ENCODE measurements around the gene GFRA1.

Gene GFRA1

GRCh38 chr10:116098411-116099022 lies 174.5 kb downstream of the GFRA1 start:
- DNase-seq, result no peak

DNA sequence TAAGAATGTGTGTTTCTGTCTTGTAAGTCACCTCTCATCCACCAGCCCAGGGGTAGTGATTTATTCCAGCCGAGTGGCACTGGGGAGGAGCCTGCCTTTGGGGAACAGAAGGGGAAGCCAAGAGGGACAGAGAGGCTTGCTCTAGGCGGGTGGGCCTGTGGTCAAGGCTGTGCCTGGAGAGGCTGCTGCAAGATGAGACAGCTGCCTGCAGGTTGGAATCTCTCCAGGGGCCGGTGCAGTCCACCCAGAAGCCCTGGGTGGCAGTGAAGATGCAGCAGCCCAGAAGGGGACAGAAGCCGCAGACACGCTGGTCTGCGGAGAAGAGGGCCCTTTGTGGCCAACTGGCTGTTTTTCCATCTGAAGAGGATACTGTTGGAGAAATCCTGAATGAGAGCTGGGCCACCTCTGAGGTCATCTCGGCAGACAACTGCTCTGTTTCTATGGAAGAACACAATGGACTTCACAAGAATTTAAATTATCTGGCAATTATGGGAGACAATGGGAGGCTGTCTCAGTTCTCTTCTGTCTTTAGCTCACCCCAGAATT lies 175.7 kb downstream of the GFRA1 start:
- DNase-seq, result no peak

- DNase-seq, result no peak
Observed at GRCh38 chr10:116096526-116096925, 176.5 kb downstream of the GFRA1 start.

- no peak for DNase-seq
Observed at GRCh38 chr10:116094356-116094755, 178.7 kb downstream of the GFRA1 start.

- DNase-seq, result no peak
Observed at GRCh38 chr10:116093031-116093430, 180.0 kb downstream of the GFRA1 start.

DNA sequence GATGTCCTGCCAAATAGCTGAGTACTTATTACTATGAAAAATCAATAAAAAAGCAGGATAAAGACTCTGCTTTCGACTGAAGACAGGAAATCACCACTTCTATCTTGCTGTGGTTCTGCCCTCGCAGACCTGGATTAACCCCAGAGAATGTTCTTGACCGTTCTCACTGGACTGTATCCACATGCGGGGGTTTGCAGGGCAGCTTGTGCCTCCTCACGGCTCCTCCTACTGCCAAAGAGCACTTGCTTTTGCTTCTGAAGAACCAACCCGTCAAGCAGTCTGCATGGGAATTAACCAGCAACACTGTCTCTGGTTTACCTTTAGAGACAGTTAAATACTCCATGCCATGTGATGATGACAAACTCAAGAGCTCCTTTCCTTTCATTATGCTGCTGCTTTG lies 184.0 kb downstream of the GFRA1 start:
- no peak for DNase-seq

- DNase-seq, result no peak
Observed at GRCh38 chr10:116085323-116085722, 187.7 kb downstream of the GFRA1 start.

GRCh38 chr10:116084161-116084560 lies 188.8 kb downstream of the GFRA1 start:
- DNase-seq, result no peak

DNA sequence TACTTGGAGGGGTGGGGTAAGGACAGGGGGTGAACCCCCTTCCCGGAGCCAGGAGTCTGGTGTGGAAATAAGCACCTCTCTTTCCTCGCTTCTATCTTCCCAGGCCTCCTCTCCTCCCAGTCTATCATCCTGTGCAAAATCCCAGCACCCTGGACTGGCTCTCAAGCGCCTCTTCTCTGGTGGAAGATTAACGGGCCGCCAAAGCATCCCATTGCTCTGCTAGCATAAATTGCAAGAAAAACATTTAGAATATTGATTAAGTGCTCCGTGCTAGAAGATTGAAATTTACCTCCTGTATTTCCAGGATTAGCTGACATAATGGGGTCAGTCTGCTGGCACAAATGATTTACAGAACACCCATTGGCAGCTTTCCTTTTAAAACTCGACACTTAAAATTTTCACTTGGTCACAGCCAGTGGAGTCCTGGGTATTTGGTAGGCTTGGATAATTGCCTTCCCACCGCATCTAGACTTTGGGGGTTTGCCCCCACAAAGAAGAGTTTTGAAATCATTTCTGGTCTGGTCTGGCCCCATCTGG lies 189.7 kb downstream of the GFRA1 start:
- no peak for DNase-seq

GRCh38 chr10:116082762-116083161 lies 190.2 kb downstream of the GFRA1 start:
- no peak for DNase-seq

- no peak for DNase-seq
Observed at GRCh38 chr10:116082206-116082605, 190.8 kb downstream of the GFRA1 start.

GRCh38 chr10:116080553-116080952 lies 192.5 kb downstream of the GFRA1 start:
- DNase-seq, result no peak

GRCh38 chr10:116079355-116079754 lies 193.7 kb downstream of the GFRA1 start:
- no peak for DNase-seq

DNA sequence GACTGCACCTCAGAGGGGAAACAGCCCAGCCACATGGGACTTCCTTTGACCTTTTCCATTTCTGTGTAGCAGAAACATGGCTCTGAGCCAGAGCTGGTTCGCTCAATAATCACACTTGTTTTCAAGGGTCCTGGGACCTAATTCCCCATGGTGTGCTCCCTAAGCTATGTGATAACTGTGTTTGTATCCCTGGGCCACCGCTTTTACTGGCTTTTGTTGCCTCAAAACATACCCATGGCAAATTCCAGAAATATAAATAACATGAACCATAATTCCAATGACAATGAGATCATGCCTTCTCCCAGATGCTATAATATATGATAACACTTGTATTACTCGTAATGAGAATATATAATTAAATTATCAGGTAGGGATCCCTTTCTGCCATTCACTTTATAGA lies 196.4 kb downstream of the GFRA1 start:
- DNase-seq, result no peak

GRCh38 chr10:116073510-116073909 lies 199.5 kb downstream of the GFRA1 start:
- DNase-seq, result no peak

- DNase-seq, result no peak
Observed at GRCh38 chr10:116073001-116073400, 200.0 kb downstream of the GFRA1 start.

DNA sequence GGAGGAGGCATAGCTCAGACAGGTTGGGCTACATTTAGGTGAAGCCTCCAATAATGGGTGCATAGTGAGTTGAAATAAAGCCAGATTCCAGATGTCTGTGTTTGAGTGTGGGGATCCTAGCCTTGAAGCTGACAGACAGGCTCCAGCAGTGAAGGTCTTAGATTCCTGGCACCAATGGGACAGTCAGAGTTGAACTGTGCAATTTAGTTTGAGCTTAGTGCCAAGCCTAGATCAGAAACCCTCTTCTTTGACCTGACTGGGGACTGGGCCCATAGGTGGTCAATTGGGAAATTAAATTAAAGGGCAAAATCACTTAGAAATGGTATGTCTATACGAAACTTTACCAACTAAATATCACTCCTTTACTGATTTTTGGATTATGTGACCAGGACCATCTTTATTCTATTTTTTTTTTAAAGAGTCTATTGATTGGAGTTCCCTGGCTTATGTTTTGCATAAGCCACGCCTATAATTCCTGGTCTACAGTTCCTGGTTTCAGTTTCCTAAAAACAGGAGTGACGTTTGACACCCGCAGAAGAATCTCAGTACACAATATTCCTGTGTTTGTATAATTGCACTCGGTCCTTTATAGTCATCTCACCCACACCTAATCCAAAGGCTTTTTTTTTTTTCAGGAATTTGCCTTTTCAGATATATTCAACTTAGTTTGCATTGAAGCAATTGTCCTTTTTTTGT lies 201.4 kb downstream of the GFRA1 start:
- DNase-seq, result no peak

DNA sequence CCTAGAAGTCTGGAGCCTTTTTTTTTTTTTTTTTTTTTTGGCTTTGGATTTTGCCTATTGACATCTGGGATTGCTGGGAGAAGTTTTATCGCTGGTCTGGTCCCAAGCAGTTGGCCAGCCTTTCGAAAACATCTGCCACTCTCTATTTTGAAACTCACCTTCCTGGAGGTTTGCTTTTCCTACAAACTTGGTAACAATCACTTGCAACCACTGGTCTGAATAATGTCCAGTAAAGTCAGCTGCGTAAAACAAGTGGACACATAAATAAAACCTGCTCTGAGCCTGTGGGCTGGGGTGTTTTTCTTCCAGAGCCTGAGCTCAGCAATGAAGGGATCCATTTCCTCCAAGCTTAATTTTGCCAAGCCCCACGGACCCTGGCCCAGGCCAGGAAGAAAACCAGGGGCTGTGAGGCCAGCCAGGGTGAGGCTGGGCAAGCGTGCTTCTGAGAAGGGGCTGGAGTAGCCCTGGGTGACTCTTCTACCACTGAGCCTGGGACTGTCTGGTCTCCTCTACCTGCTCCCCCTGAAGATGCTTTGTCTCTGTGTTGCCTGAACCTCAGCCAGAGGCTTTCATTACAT lies 202.2 kb downstream of the GFRA1 start:
- no peak for DNase-seq

DNA sequence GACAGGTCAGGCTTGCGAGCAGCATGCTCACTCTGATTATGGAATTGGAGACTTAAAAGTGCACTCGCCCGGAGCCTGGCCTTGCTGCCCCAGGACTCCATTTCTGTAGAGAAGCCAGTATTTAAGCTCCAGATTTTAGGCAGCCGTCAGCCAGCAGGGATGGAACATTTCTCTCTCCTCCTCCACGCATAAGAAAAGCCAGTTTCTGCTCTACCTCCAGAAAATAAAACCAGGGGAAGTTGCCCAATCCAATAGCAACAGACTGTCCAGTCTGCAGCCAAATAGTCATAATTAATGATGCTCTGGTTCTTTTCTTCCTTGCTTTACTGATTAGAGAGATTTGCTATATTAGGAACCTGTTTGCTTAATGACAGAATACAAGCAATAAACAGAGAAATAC lies 203.2 kb downstream of the GFRA1 start:
- no peak for DNase-seq

DNA sequence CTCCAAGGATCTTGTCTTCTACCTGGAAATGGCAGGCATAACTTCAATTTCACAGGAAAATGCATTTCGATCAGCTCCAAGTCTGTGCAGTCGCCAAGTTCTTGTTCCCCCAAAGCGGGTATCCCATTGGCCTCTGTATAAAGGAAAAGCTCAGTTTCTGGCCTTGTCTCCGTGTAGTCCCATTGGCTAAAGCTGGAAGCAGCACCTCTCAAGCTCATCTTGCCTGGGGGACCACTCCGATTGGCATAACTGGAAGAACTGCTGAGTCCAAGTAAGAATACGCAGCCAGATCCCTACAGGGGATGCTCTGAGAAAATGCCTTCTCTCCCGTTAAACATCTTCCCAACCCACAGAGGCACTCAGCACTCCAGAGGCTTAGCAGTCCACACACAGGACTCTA lies 205.2 kb downstream of the GFRA1 start:
- DNase-seq, result no peak

DNA sequence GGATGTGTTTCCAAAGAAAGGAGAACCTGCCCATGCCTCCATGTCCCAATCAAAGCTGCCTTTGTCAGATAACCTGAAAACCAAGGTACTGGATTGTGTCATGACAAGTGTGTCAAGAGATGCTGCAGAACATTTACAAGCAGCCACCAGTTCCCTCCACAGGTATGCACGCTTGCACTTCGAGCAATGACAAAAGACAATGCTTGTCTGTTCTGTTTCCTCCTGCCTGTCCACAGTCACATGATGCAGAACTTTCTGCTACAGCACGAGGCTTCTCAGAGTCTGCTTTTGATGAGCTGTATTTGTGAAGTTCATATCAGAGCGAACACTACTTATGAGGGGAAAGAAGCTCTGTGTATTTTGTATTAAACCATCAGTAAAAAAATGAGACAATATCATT lies 209.9 kb downstream of the GFRA1 start:
- no peak for DNase-seq

DNA sequence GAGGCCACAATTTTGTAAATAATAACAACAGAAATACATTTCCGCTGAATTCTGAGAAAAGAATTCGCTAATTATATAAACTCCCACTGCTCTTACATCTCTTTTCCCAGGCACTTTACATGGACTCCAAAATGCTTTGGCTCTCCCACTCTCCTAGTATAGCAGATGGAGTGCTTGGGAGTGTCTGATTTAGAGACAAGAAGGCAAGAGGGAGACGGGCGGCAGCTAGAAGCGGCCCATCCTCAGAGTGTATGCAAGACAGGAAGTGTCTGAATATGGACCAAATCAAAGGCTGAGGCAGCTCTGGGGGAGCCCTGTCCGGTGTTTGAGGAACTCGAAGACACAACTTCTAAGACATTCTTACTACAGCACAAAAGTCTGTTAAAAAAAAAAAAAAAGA lies 212.1 kb downstream of the GFRA1 start:
- no peak for DNase-seq

GRCh38 chr10:116059320-116059719 lies 213.7 kb downstream of the GFRA1 start:
- DNase-seq, result no peak

All from T-helper 9 cell (primary cell).